Caco-2 (cell line): ENCODE results near the gene ZEB2. TPM values are rescaled to one million over a fixed set of nuclear protein-coding genes. Genes with fewer than 3 reads are reported as not detected.

Source experiments
- BruUV-seq: library from RNA; stranded (reverse); fragments of 400-500 nt; replicated peaks from 2 replicates; lab custom pipeline; 2021; lab: Mats Ljungman, UMichigan
- CTCF ChIA-PET: fragments of 300-600 bp; sonication (Branson Sonifier 250); formaldehyde crosslinking; loops from one replicate; lab custom pipeline; 2022; ENCODE audit warnings: antibody characterized with exemption; lab: Charles Lee
- POLR2A ChIA-PET: fragments of 300-600 bp; sonication (Branson Sonifier 250); formaldehyde crosslinking; loops from one replicate; lab custom pipeline; 2022; ENCODE audit warnings: antibody characterized with exemption; lab: Charles Lee
- DNase-seq, 2 experiments: peaks; one replicate each; pipeline versions ENCODE4 v3.0.0 to v3.0.0-alpha.2; 2020 to 2022
- H3K27me3 ChIP-seq: replicated peaks from 2 replicates; pipeline ENCODE4 v1.6.0; 2011; ENCODE audit warnings: low read length; ENCODE audit not compliant: control insufficient read depth, insufficient read depth
- H3K36me3 ChIP-seq: 2 replicates; pipeline ENCODE4 v1.5.1; 2011; ENCODE audit warnings: low read length; ENCODE audit not compliant: control insufficient read depth, insufficient read depth
- H3K4me1 ChIP-seq: fragments of 250-450 bp; sonication (Bioruptor Pico); 2 replicates; pipeline ENCODE4 v1.5.1; 2020; ENCODE audit warnings: mild to moderate bottlenecking
- H3K4me3 ChIP-seq: 2 replicates; pipeline ENCODE4 v1.5.1; 2011; ENCODE audit warnings: low read depth, mild to moderate bottlenecking, control low read depth, low read length
- H3K9me3 ChIP-seq: fragments of 250-450 bp; sonication (Bioruptor Pico); 2 replicates; pipeline ENCODE4 v1.5.1; 2020; ENCODE audit warnings: mild to moderate bottlenecking, moderate library complexity
- H3K27ac Mint-ChIP-seq: one replicate; pipeline ENCODE4 v1.8.0; 2022; ENCODE audit warnings: mixed read lengths; ENCODE audit not compliant: unreplicated experiment
- H3K27me3 Mint-ChIP-seq: one replicate; pipeline ENCODE4 v1.8.0; 2022; ENCODE audit warnings: mixed read lengths; ENCODE audit not compliant: insufficient read depth, unreplicated experiment
- H3K36me3 Mint-ChIP-seq: one replicate; pipeline ENCODE4 v1.8.0; 2022; ENCODE audit warnings: mild to moderate bottlenecking, mixed read lengths; ENCODE audit not compliant: insufficient read depth, unreplicated experiment
- H3K4me1 Mint-ChIP-seq: one replicate; pipeline ENCODE4 v1.8.0; 2022; ENCODE audit warnings: low read depth, mixed read lengths; ENCODE audit not compliant: unreplicated experiment
- H3K4me3 Mint-ChIP-seq: one replicate; pipeline ENCODE4 v1.8.0; 2022; ENCODE audit warnings: mild to moderate bottlenecking, moderate library complexity, mixed read lengths; ENCODE audit not compliant: unreplicated experiment
- H3K9me3 Mint-ChIP-seq: one replicate; pipeline ENCODE4 v1.8.0; 2022; ENCODE audit warnings: mixed read lengths; ENCODE audit not compliant: unreplicated experiment
- CTCF ChIP-seq, 2 experiments: fragments of 200-600 bp in 1 of 2; IDR thresholded peaks; 1 replicate in 1 of 2; 2 replicates in 1 of 2; pipeline versions ENCODE4 v1.5.1 to v1.8.0; 2011 to 2022; ENCODE audit warnings: antibody characterized with exemption in 1 of 2, control low read depth in 1 of 2, inconsistent platforms in 1 of 2, low read depth in 1 of 2, low read length in 1 of 2, mild to moderate bottlenecking in 1 of 2, moderate library complexity in 1 of 2; ENCODE audit not compliant: insufficient read depth in 1 of 2, severe bottlenecking in 1 of 2, unreplicated experiment in 1 of 2
- intact Hi-C: fragments of 100-400 bp; cut with micrococcal nuclease; formaldehyde crosslinking; loops from one replicate; pipeline ENCODE4 v1.10.0; 2022; ENCODE audit not compliant: unreplicated experiment
- total RNA-seq: library from RNA; stranded (reverse); gene quantifications from 2 replicates; pipeline ENCODE4 v1.2.3, GENCODE V29; 2022

ZEB2 gene
- total RNA-seq, 1 experiment from 2014 or later = not detected

GRCh38 chr2:144349674-144350073, 170.2 kb downstream of the ZEB2 start:
- H3K36me3 Mint-ChIP-seq = no peaks in the 10 kb centered on the region
- Histone ChIP-seq H3K36me3 (no peaks in the 10 kb centered on the region), H3K4me1 (0 out of 2 replicates have a peak, but pooled peaks cover 4% of the 10 kb centered on the region), H3K9me3 (no peaks in the 10 kb centered on the region), H3K27me3 (no peaks in the 10 kb centered on the region), H3K4me3 (no peak overlapping the region)
- TF ChIP-seq CTCF (IDR thresholded peaks at IDR 0.05; ENCODE audit: insufficient read depth in 1 of 2, low read depth in 1 of 2, low read length in 1 of 2, severe bottlenecking in 1 of 2, unreplicated experiment in 1 of 2) = no peak
- H3K27me3 Mint-ChIP-seq = no peaks in the 10 kb centered on the region
- no peaks in the 10 kb centered on the region for H3K9me3 Mint-ChIP-seq
- POLR2A ChIA-PET = no interaction called here
- no peak for DNase-seq
- H3K27ac Mint-ChIP-seq = no peak overlapping the region
- H3K4me3 Mint-ChIP-seq = no peak overlapping the region
- CTCF ChIA-PET = no interaction called here
- no TSS peak for BruUV-seq
- intact Hi-C loops = no loop called here
- H3K4me1 Mint-ChIP-seq = peaks cover 10% of the 10 kb centered on the region

- no peak overlapping the region for H3K4me3 ChIP-seq
- CTCF ChIA-PET = no interaction called here
- no peaks in the 10 kb centered on the region for H3K9me3 ChIP-seq
- H3K27me3 Mint-ChIP-seq = no peaks in the 10 kb centered on the region
- no peaks in the 10 kb centered on the region for H3K27me3 ChIP-seq
- H3K4me3 Mint-ChIP-seq = no peak overlapping the region
- intact Hi-C loops = no loop called here
- no TSS peak for BruUV-seq
- H3K27ac Mint-ChIP-seq = no peak overlapping the region
- no peak for DNase-seq
- no peaks in the 10 kb centered on the region for H3K36me3 Mint-ChIP-seq
- POLR2A ChIA-PET = no interaction called here
- H3K4me1 Mint-ChIP-seq = peaks cover 10% of the 10 kb centered on the region
- no peaks in the 10 kb centered on the region for H3K9me3 Mint-ChIP-seq
- H3K4me1 ChIP-seq = 0 out of 2 replicates have a peak, but pooled peaks cover 4% of the 10 kb centered on the region
- no peak for TF ChIP-seq CTCF (IDR thresholded peaks at IDR 0.05; ENCODE audit: insufficient read depth in 1 of 2, low read depth in 1 of 2, low read length in 1 of 2, severe bottlenecking in 1 of 2, unreplicated experiment in 1 of 2)
- no peaks in the 10 kb centered on the region for H3K36me3 ChIP-seq
Measured at GRCh38 chr2:144348846-144349245, 171.1 kb downstream of the ZEB2 start.

- Histone ChIP-seq H3K4me3 (no peak overlapping the region), H3K36me3 (no peaks in the 10 kb centered on the region), H3K27me3 (no peaks in the 10 kb centered on the region), H3K9me3 (no peaks in the 10 kb centered on the region), H3K4me1 (0 out of 2 replicates have a peak, but pooled peaks cover 4% of the 10 kb centered on the region)
- Mint-ChIP-seq H3K9me3 (no peaks in the 10 kb centered on the region), H3K36me3 (no peaks in the 10 kb centered on the region), H3K4me3 (no peak overlapping the region), H3K27ac (no peak overlapping the region), H3K27me3 (no peaks in the 10 kb centered on the region), H3K4me1 (peaks cover 10% of the 10 kb centered on the region)
- intact Hi-C loops = no loop called here
- POLR2A ChIA-PET = no interaction called here
- no peak for TF ChIP-seq CTCF (IDR thresholded peaks at IDR 0.05; ENCODE audit: insufficient read depth in 1 of 2, low read depth in 1 of 2, low read length in 1 of 2, severe bottlenecking in 1 of 2, unreplicated experiment in 1 of 2)
- no peak for DNase-seq
- CTCF ChIA-PET = no interaction called here
- BruUV-seq = no TSS peak
Measured at GRCh38 chr2:144346229-144346628, 173.7 kb downstream of the ZEB2 start.
